Activated T-helper 9 cell treated with anti-CD3 and anti-CD28 coated beads, Interleukin-2, amount 50 U/mL, for 16 hours (primary cell): ENCODE measurements around the gene OR2L5.

ENCODE experiments used
- DNase-seq: peaks from one replicate; pipeline ENCODE4 v3.0.0-alpha.2; 2020; ENCODE audit warnings: low read depth

The OR2L5 gene, protein sequence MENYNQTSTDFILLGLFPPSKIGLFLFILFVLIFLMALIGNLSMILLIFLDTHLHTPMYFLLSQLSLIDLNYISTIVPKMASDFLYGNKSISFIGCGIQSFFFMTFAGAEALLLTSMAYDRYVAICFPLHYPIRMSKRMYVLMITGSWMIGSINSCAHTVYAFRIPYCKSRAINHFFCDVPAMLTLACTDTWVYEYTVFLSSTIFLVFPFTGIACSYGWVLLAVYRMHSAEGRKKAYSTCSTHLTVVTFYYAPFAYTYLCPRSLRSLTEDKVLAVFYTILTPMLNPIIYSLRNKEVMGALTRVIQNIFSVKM

DNA sequence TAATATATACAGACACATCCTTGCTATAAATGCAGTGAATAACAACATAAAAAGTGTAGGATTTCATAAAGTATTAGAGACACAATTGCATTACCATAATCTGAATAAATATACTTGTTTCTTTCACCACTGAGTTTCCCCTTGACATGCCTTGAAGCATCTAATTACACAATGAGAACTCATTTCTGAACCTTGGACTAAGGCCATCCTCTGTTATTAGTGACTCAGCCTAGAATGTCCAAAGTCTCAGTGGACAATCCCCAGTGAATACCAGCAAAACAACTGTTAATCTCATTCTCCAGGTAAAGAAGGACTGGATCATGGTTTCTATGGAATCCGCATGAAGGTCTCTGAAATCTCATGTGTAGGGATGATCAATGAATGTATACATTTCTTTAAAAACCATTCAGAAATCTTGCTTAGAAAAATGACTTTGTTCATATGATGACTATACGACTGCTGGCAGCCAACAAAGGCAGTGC, at the start of gene OR2L5:
Gene OR2L5, plus strand, starts transcription at position 432 of the 482 bp plus-strand sequence. CDS start 8,288 bp downstream, outside the sequence.
- DNase-seq: no peak

DNA sequence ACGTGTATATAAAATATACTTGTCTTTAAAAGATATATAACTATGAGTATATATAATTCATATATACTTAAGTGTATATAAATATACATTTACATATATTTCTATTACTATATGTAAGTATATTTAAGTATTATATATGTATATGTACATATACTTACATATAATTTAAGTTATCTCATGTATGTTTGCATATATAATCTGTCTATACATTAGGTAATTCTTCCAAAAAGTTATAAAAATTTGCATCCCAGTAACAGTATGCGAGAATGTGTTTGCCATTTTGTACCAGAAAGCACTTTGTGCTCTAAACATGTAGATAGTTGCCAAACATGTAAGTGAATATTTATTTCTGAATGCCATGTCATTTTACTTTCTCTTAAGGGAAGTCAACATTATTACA, 48.5 kb upstream of the OR2L5 start, which contains the start of gene OR2AK2:
Gene OR2AK2, plus strand, starts transcription at position 301 of the 400 bp plus-strand sequence. CDS start 144 bp downstream, outside the sequence.
- DNase-seq: no peak

DNA sequence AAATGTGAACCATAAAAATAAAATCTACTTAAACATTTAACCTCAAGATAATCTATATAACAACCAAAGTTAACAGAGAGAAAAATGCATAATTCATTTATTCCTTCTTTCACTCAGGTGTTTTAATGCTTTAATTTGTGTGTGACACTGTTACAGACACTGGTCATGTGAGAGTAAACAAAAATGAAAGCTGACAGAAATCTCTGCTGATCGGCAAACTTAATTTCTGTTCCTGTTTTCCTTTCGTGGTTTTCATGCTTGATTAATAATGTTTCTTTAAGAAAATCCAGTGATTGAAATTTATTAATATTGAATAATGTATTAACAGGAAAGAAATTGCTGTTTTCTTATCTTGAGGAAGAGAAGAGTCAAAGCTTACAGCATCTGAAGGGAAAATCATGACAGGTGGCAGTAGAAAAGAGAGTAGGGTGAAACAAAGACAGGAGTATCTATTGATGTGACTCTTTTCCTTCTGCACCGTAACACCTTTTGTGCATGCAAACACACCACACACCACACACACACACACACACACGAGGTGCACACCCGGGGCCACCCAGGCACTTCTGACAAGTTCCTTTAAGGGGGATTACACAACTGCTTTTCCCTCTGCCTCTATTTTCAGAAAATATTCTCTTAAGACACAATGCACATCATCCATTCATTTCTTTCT, 46.8 kb upstream of the OR2L5 start:
- no peak for DNase-seq

DNA sequence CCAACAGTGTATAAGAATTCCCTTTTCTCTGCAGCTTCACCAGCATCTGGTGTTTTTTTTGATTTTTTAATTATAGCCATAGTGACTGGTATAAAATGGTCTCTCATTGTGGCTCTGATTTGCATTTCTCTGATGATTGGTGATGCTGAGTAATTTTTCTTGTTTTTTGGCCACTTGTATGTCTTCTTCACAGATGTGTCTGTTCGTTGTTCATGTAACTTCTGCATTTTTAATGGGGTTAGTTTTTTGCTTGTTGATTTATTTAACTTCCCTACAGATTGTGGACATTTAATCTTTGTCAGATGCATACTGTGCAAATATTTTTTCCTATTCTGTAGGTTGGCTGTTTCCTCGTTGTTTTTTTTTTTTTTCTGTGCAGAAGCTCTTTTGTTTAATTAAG, 20.5 kb upstream of the OR2L5 start:
- DNase-seq: no peak

DNA sequence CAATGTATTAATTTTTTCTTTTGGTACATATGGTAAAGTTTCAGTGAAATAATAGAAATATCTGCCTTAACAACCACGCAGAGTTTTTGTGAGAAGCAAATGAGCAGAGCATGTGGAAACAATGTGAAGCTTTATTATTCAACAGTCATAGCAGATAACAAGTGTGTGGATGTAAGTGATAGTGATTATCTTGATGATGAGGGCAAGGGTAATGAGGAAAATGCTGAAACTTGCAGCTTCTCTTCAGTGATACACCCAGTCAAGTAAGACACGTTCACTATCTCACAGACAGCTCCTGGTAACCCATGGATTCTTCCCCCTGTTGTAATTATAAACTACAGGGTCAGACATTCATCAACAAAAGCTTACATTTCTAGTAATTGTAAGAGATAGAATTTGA, 14.6 kb upstream of the OR2L5 start:
- DNase-seq: no peak

DNA sequence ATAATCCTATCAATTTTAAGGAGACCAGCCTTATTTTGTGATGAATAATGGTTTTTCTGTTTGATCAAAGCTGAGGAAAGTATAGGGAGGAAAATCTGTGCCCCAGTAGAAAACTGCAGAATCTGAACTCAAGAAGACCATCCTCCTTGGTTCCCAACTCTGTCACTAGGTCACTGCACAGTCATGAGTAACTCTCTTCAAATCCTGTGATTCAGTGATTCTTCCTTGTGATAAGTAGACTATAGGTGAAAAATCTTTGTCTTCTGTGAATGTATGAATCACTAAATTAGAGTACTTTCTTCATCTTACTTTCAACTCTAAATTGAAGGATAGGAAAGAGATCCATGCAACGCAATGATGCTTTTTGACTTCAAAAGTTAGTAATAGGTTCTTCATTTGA, 13.3 kb upstream of the OR2L5 start:
- DNase-seq: no peak

DNA sequence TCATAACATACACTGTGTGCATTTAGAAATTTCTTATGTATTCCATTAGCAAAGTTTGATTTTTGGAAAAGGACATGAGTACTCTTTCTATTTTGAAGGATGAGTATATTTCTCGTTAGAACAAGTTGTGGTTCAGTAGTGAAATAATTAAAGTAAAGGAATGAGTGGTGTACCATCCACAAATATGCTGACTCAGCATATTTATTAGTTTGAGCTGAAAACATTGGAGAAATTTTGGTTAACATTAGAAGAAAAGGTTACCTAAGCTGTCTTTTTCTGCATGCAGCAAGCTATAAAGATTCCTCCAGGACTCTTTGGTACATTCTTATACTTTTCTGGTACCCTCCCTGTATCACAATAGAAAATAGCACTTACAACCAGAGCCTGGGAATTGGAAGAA, 5.7 kb upstream of the OR2L5 start:
- no peak for DNase-seq

DNA sequence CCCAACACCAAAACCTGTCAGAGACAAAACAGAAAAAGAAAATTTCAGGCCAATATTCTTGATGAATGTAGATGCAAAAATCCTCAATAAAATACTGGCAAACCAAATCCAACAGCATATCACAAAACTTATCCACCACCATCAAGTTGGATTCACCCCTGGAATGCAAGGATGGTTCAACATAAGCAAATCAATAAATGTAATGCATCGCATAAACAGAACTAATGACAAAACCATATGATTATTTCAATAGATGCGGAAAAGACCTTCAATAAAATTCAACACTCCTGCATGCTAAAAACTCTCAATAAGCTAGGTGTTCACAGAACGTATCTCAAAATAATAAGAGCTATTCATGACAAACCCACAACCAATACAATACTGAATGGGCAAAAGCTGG, 3.8 kb upstream of the OR2L5 start:
- DNase-seq: no peak

DNA sequence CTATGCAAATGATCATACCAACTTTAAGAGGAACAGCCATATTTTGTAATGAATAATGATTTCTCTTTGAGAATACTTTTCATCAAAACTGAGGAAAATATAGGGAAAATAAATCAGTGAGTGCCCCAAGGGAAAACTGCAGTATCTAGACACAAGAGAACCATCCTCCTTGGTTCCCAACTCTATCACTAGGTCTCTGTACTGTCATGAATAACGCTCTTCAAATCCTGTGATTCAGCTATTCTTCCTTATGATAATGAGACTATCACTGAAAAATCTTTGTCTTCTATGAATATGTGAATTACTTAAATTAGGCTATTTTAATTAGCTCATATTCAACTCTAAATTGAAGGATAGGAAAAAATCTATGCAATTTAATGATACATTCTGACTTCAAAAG, 2.3 kb downstream of the OR2L5 start:
- no peak for DNase-seq

DNA sequence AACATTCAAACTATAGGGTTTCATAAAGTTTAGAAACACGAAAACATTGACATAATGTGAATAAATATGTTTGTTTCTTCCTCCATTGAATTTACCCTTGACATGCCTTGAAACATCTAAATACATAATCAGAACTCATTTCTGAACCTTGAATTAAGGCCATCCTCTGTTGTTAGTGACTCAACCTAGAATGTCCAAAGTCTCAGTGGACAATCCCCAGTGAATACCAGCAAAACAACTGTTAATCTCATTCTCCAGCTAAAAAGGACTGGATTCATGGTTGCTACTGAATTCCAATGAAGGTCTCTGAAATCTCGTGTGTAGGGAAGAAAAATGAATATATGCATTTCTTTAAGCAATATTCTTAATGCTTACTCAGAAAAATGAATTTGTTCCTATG, 16.3 kb downstream of the OR2L5 start, which contains the start of gene OR2L2:
Gene OR2L2, plus strand, starts transcription at position 301 of the 400 bp plus-strand sequence. CDS start 8,198 bp downstream, outside the sequence.
- DNase-seq: no peak

DNA sequence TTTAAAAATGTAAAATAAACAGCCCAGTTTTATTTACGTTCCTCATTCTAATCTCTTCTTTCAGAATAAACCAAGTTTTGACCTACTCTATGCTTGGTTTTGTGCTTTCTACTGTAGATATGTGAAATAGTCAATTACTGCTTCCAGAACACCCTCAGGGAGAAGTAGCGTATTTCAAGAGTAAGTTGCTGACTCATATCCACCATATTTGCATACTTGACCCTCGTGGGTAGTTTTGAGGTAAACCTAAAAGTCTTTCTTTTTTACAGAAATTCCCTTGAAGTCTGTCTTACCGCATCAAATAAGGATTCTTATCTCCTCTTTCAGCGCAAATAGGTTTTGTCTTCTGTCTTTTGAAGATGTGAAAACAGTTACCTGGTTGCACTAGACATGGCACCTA, 31.7 kb downstream of the OR2L5 start:
- DNase-seq: no peak

DNA sequence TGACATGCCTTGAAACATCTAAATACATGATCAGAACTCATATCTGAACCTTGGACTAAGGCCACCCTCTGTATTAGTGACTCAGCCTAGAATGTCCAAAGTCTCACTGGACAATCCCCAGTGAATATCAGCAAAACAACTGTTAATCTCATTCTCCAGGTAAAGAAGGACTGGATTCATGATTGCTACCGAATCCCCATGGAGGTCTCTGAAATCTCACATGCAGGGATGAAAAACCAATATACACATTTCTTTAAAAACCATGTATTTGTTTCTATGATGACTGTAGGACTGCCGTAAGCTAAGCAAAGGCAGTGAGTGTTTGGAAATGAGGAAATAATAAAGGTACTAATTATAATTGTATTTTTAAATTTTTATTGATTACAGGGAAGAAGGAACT, 33.1 kb downstream of the OR2L5 start, which contains the start of gene OR2L3:
Gene OR2L3, plus strand, starts transcription at position 301 of the 400 bp plus-strand sequence. CDS start 13,846 bp downstream, outside the sequence.
- DNase-seq: no peak

DNA sequence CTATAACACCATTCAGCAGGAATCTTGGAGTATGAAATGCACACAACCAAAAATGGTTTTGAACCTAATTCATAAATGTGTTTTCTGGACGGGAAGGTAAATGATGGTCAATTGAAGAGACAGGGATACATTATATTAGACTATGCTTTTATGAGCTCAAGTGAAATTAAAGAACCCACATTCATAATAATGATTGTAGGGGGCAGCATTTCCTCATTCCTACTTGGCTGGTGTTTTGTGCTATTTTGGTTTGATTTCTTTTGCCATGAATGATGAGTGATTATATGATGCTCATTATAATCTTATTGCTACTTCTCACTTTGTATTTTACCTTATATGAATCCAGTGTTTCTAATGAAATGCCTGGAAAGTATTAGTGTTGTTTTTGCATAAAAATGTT, 33.5 kb downstream of the OR2L5 start:
- DNase-seq: no peak

DNA sequence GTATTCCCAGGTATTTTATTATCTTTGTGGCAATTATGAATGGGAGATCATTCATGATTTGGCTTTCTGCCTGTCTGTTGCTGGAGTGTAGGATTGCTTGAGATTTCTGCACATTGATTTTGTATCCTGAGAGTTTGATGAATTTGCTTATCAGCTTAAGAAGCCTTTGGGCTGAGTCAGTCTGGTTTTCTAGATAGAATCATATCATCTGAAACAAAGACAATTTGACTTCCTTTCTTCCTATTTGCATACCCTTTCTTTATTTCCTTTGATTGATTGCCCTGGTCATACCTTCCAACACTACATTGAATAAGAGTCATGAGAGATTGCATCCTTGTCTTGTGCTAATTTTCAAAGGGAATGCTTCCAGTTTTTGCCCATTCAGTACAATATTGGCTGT, 41.2 kb downstream of the OR2L5 start:
- DNase-seq: no peak

DNA sequence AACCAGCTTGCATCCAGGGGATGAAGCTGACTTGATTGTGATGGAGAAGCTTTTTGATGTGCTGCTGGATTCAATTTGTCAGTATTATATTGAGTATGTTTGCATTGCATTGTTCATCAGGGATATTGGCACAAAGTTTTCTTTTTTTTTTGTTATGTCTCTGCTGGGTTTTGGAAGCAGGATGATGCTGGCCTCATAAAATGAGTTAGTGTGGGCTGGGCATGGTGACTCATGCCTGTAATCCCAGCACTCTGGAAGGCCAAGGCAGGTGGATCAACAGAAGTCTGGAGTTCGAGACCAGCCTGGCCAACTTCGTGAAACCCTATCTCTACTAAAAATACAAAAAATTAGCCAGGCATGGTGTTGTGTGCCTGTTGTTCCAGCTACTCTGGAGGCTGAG, 41.8 kb downstream of the OR2L5 start:
- DNase-seq: no peak

DNA sequence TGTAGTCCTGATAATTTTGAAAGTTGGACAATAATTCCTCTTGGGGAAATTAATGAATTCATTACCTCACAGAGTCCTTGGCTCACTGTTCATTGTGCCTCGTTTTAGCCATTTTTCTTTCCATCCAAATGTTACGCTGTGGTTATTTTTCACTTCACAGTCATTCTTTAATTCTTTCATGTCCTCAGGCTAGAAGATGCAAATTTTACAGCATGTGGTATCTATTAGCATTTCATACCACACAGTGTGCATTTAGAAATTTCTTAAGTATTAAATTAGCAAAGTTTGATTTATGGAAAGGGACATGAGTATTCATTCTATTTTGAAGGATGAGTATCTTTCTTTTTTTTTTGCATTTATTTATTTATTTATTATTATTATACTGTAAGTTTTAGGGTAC, 51.6 kb downstream of the OR2L5 start:
- DNase-seq: no peak

DNA sequence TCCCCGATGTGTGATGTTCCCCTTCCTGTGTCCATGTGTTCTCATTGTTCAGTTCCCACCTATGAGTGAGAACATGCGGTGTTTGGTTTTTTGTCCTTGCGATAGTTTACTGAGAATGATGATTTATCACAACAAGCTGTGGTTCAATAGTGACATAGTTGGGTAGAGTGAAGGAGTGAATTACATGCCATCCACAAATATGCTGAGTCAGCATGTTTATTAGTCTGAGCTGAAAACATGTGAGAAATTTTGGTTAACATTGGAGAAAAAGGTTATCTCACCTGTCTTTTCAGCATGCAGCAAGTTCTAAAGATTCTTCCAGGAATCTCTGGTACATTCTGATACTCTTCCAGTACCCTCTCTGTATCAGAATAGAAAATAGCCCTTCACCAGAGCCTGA, 52.1 kb downstream of the OR2L5 start:
- DNase-seq: no peak
